ENCODE measurements around the gene FBLN1.
A peak's percentile ranks its signal among the peaks of the same experiment; 100 is the strongest.

Gene FBLN1

GRCh38 chr22:45534339-45535192 is 31.9 kb downstream of the FBLN1 start (continued):
- no peak for TF ChIP-seq MYNN (tag by site-specific recombination; IDR thresholded peaks at IDR 0.05; ENCODE audit: borderline replicate concordance)
- no peak; the same call in 1 of the 2 replicates for TF ChIP-seq ZNF391 (tag by site-specific recombination; IDR thresholded peaks at IDR 0.05; ENCODE audit: borderline replicate concordance, low read depth)
- TF ChIP-seq, protein P1, sequence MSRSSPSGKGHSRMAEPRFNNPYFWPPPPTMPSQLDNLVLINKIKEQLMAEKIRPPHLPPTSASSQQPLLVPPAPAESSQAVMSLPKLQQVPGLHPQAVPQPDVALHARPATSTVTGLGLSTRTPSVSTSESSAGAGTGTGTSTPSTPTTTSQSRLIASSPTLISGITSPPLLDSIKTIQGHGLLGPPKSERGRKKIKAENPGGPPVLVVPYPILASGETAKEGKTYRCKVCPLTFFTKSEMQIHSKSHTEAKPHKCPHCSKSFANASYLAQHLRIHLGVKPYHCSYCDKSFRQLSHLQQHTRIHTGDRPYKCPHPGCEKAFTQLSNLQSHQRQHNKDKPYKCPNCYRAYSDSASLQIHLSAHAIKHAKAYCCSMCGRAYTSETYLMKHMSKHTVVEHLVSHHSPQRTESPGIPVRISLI (tag by site-specific recombination; IDR thresholded peaks at IDR 0.05), result no peak
- TF ChIP-seq ZNF658 (tag by site-specific recombination; IDR thresholded peaks at IDR 0.05), result no peak
- TF ChIP-seq, protein P2, sequence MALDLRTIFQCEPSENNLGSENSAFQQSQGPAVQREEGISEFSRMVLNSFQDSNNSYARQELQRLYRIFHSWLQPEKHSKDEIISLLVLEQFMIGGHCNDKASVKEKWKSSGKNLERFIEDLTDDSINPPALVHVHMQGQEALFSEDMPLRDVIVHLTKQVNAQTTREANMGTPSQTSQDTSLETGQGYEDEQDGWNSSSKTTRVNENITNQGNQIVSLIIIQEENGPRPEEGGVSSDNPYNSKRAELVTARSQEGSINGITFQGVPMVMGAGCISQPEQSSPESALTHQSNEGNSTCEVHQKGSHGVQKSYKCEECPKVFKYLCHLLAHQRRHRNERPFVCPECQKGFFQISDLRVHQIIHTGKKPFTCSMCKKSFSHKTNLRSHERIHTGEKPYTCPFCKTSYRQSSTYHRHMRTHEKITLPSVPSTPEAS (tag by site-specific recombination; IDR thresholded peaks at IDR 0.05), result no peak
- no peak for TF ChIP-seq BCL11A (tag by site-specific recombination; IDR thresholded peaks at IDR 0.05; ENCODE audit: low read depth)
- no peak for TF ChIP-seq BCL6B (tag by site-specific recombination; IDR thresholded peaks at IDR 0.05)
- TF ChIP-seq ZNF24 (tag by site-specific recombination; IDR thresholded peaks at IDR 0.05), result no peak
- TF ChIP-seq ZBTB10 (tag by site-specific recombination; IDR thresholded peaks at IDR 0.05), result no peak
- no peak for TF ChIP-seq ZNF335 (tag by site-specific recombination; conservative IDR thresholded peaks at IDR 0.05)
- 0 out of 2 replicates have a peak, but pooled peaks have one; percentile 17 for TF ChIP-seq ZXDB (tag by site-specific recombination; IDR thresholded peaks at IDR 0.05)
- peak; percentile 6; the same call in 1 of the 2 replicates for TF ChIP-seq SP2 (tag by site-specific recombination; IDR thresholded peaks at IDR 0.05)
- no peak for TF ChIP-seq ZNF202 (tag by site-specific recombination; IDR thresholded peaks at IDR 0.05; ENCODE audit: borderline replicate concordance)
- TF ChIP-seq ZNF664 (tag by site-specific recombination; IDR thresholded peaks at IDR 0.05), result no peak
- TF ChIP-seq BCL11B (tag by site-specific recombination; IDR thresholded peaks at IDR 0.05; ENCODE audit: low read depth), result no peak

DNA sequence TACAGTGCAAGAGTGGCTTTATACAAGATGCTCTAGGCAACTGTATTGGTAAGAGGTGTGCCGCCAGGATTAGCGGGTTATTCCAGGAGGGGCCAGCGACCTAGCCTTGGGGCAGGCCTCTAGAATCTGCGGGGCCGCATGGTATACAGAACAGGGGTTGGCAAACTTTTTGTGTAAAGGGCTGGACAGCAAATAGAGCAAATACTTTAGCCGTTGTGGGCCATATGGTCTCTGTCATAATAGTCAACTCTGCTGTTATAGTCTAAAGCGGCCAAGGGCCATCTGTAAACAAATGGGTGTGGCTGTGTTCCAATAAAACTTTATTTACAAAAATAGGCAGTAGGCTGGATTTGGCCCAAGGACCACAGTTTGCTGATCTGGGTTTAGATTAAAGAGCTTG is 32.6 kb downstream of the FBLN1 start:
- ChIA-PET POLR2A (no interaction called here), CTCF (interaction anchor here (1.5 to 2.2 kb wide), 2 partner anchors 19 to 94 kb away, joined by 5 to 10 read pairs; no protein-coding TSS in a partner anchor)
- peaks cover 0 to 58% of the 10 kb centered on the region in 2 experiments; a peak in 2 of 3 replicates for H3K36me3 ChIP-seq (ENCODE audit: control insufficient read depth in 2 of 2, insufficient read depth in 1 of 2, low read length in 2 of 2)
- no peaks in the 10 kb centered on the region for H3K9me3 ChIP-seq (ENCODE audit: control insufficient read depth, insufficient read depth, low read depth, low read length)
- H3K4me3 ChIP-seq (ENCODE audit: low read depth, low read length), result no peak overlapping the region
- 0 out of 2 replicates have a peak overlapping the region, but pooled peaks have one; percentile 19 for H3K27ac ChIP-seq (ENCODE audit: extremely low read depth, low read depth, low read length)
- peaks cover 28% of the 10 kb centered on the region for H3K4me1 ChIP-seq (ENCODE audit: control insufficient read depth, insufficient read depth, low read length)
- TF ChIP-seq KLF10 (tag by site-specific recombination; IDR thresholded peaks at IDR 0.05), result peak; percentile 61; the same call in 1 of the 2 replicates
- no peak for TF ChIP-seq ZNF837 (tag by site-specific recombination; IDR thresholded peaks at IDR 0.05)
- TF ChIP-seq ZNF544 (tag by site-specific recombination; IDR thresholded peaks at IDR 0.05), result no peak
- 0 out of 2 replicates have a peak, but pooled peaks have one; percentile 24 for TF ChIP-seq KLF9 (tag by site-specific recombination; IDR thresholded peaks at IDR 0.05; ENCODE audit: low read depth)

Measured in HEK293 (cell line).